Stomach (tissue), 4 donors: ENCODE results near the gene VPS4B.

Source experiments
- CTCF ChIP-seq, 7 experiments: fragments of 450-650 bp in 4 of 7; fragments of 200-600 bp in 3 of 7; sonication (generic) in 3 of 7; IDR thresholded peaks; one replicate each; pipeline ENCODE4 v1.5.1; 2016 to 2019; ENCODE audit warnings: antibody characterized with exemption in 7 of 7, control low read depth in 2 of 7, mild to moderate bottlenecking in 1 of 7
- EP300 ChIP-seq: sonication (generic); formaldehyde crosslinking; IDR thresholded peaks from one replicate; pipeline ENCODE4 v1.6.1; 2017; ENCODE audit warnings: antibody characterized with exemption
- POLR2A ChIP-seq, 4 donors: fragments of 450-650 bp; IDR thresholded peaks; one replicate each; pipeline ENCODE4 v1.6.1; 2016; ENCODE audit warnings: antibody characterized with exemption in 4 of 4, control low read depth in 2 of 4, mild to moderate bottlenecking in 1 of 4, moderate library complexity in 1 of 4

- no peak for TF ChIP-seq CTCF (IDR thresholded peaks at IDR 0.05)
- TF ChIP-seq EP300: no peak
- no peak for TF ChIP-seq POLR2A (IDR thresholded peaks at IDR 0.05)
These were observed 38.1 kb upstream of the VPS4B start for GRCh38 chr18:63460414-63460813.
